ENCODE results near the gene SPRED1.

DNA sequence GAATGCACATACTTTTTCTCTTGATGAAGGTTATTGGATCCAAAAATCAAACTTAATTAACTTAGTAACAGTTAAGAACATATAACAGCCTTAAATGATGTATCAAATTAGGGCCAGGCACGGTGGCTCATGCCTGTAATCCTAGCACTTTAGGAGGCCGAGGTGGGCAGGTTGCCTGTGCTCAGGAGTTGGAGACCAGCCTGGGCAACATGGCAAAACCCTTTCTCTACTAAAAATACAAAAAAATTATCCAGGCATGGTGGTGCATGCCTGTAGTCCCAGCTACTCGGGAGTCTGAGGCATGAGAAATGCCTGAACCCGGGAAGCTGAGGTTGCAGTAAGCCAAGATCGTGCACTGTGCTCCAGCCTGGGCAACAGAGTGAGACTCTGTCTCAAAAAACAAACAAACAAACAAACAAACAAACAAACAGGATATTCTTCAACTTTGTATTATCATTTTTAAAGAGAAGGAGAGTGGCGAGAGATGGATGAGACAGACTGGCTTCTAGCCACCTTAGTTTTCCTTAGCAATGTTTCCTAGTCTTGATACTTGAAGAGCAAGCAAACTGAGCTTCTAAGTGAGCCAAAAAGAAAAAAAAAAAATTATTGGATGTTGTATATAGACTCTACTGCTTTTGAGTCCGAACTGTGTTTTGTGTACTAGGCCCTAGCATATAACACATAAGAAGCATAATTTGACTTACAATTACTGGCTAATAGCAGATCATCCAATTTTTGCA is 13.8 kb downstream of the SPRED1 start:
- TF ChIP-seq, protein P1, sequence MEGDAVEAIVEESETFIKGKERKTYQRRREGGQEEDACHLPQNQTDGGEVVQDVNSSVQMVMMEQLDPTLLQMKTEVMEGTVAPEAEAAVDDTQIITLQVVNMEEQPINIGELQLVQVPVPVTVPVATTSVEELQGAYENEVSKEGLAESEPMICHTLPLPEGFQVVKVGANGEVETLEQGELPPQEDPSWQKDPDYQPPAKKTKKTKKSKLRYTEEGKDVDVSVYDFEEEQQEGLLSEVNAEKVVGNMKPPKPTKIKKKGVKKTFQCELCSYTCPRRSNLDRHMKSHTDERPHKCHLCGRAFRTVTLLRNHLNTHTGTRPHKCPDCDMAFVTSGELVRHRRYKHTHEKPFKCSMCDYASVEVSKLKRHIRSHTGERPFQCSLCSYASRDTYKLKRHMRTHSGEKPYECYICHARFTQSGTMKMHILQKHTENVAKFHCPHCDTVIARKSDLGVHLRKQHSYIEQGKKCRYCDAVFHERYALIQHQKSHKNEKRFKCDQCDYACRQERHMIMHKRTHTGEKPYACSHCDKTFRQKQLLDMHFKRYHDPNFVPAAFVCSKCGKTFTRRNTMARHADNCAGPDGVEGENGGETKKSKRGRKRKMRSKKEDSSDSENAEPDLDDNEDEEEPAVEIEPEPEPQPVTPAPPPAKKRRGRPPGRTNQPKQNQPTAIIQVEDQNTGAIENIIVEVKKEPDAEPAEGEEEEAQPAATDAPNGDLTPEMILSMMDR (IDR thresholded peaks at IDR 0.05; ENCODE audit: insufficient read depth, low read length) = no peak
- TF ChIP-seq POLR2AphosphoS5 (IDR thresholded peaks at IDR 0.05; ENCODE audit: low read depth) = no peak

Measured in HL-60 (cell line).